NCI-H2171 treated with DMSO at 0.1 percent for 48 hours (cell line): ENCODE results near the gene ARHGEF16.

Source experiments
- DNase-seq: peaks from one replicate; lab custom pipeline; 2025; lab: John Stamatoyannopoulos, UW

ARHGEF16 gene

DNA sequence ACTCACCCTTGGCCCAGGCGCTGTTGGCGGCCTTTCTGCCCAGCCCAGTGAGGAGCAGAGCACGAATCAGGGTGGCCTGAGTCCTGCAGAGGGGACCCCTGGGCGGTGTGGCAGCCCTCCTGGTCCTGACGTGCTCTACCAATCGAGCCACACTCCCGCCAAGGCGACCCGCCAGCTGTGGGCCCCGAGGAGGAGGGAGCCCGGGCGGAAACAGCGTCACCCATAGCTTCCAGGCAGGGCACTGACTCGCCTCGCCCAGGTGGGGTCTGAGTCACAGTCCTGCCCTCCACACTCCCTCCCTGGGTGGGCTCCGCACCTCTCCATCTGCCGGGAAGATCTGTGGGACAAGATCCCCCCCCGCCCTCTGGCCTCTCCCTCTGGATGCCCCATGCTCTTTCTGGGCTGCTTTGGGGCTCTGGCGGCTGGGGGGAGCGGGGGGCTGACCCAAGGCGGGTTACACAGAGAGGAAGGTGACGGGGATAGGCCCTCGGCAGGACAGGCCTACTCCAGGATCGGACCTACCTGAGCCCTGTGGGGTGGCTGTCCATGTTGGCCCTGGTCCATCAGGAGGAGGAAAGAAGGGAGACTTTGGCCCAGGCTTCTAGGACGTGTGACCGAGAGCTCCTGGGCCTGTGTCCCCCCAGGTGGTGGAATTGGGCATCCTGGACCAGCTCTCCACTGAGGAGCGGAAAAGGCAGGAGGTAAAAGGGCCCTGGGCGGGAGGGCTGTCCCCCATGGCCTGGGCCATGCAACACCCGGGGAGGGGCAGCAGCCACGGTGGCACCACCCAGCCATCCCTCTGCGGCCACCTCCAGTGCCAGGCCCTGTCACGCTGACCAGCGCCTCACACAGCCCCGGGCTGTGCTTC is 14.0 kb downstream of the ARHGEF16 start:
- DNase-seq = no peak

DNA sequence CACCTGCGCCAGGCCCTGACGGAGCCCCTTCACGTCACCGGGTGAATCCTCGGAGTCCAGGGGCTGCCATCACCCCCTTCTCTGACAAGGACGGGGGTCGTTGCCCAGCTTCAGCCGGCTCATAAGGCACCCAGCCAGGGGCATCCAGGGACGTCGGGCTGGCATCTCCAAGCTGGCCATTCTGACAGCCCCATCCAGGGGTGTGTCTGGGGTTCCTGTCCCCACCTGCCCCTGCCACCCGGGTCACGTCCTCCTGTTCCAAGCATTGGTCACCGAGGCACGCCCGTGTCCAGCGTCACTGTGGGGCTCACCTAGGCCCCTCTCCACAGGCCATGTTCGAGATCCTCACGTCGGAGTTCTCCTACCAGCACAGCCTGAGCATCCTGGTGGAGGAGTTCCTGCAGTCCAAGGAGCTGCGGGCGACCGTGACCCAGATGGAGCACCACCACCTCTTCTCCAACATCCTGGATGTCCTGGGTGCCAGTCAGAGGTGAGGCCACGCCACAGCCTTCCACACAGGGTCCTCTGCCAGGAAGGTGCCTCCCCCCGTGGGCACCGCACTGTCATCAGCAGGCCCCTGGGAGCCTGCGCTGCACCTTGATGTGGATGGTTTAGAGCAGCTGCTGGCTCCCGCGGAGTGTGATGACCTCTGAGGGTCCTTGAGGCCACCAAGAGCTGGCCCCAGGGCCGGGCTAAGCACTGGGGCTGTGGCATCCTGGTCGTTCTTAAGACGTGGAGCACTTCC is 14.8 kb downstream of the ARHGEF16 start:
- DNase-seq = no peak

DNA sequence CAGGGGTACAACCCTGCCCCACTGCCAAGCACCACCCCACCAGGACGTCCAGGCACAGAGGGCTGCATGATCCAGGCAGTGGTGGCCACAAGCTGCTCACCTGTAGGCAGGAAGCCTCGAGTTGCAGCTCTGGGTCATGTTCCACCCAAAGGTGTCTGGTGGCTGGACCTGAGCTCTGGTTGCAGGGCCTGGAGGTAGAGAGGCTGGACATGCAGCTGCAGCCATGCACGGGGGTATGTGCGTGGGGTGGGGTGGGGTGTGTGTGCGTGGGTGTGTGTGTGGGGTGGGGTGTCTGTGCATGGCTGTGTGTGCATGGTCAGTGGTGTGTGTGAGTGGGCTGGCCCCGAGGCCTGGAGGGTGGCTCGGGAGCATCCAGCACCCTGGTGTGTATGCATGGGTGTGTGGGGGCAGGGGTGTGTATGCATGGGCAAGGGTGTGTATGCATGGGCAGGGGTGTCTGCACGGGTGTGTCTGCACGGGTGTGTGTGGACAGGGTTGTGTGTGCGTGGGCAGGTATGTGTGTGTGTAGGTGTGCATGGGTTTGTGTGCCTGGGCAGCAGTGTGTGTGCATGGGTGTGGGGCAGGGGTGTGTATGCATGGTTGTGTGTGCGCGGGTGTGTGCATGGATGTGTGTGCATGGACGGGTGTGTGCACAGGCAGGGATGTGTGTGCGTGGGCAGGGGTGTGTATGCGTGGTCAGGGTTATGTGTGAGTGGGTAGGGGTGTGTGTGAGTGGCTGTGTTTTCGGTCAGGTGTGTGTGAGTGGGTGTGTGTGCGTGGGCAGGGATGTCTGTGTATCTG is 15.6 kb downstream of the ARHGEF16 start:
- DNase-seq = no peak

GRCh38 chr1:3470650-3471355 is 16.3 kb downstream of the ARHGEF16 start:
- no peak for DNase-seq

- peak; percentile 10 for DNase-seq
These were observed 17.1 kb downstream of the ARHGEF16 start for GRCh38 chr1:3471356-3472087.

DNA sequence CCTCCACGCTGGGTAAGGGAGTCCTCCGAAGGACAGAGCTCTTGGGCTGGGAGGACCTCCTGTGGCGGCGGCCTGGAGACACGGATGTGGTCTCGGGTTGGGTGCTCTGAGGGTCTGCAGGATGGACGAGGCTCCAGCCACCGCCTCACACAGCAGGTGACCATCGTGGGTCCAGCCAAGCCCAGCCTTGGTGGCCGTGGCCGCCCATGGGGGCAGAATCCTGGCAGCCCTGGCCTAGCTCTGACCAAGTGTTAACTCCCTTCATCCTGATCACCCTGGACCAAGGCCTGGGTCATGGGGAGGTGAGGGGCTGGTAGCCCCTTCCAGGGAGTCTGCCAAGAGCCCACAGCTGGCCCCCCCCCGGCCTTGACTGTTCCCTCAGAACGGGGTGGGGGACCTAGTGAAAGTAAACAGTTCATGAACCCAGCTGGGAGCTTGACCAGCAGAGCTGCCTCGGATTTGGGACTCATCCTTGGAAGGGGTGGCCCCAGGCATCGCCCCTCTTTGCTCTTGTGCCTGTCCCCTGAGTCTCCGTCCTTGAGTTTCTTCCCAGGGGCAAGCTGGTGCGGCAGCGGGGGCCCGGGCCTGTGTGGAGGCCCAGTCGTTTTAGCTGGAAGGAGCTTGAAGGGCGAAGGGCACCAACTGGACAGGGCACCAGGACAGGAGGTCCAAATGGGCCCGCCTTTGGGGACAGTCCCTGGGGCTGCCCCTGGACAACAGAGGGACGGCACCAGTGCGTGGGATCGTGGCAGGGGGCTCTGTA is 17.8 kb downstream of the ARHGEF16 start:
- no peak for DNase-seq

- no peak for DNase-seq
These were observed 18.4 kb downstream of the ARHGEF16 start for GRCh38 chr1:3472906-3473305.

DNA sequence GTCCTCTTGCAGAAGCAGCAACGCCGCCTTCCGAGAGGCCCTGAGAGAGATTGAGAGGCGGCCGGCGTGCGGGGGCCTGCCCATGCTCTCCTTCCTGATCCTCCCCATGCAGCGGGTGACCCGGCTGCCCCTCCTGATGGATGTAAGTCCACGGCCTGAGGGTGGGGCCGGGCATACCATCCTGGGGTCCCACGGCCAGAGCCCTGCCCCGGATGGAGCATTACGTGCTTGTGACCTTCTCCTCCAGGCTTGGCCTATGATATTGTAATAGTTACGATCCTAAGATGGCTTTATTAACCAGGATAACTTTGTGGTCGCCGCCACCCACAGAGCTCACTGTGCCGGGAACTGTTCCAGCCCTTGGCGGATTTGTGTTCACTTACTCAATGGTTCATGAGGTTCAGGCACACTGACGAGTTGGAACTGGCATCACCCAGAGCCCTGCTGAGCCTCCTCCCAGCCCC is 18.9 kb downstream of the ARHGEF16 start:
- DNase-seq = no peak

GRCh38 chr1:3474016-3474415 is 19.6 kb downstream of the ARHGEF16 start:
- no peak for DNase-seq

- no peak for DNase-seq
These were observed 20.0 kb downstream of the ARHGEF16 start for GRCh38 chr1:3474421-3474820.

DNA sequence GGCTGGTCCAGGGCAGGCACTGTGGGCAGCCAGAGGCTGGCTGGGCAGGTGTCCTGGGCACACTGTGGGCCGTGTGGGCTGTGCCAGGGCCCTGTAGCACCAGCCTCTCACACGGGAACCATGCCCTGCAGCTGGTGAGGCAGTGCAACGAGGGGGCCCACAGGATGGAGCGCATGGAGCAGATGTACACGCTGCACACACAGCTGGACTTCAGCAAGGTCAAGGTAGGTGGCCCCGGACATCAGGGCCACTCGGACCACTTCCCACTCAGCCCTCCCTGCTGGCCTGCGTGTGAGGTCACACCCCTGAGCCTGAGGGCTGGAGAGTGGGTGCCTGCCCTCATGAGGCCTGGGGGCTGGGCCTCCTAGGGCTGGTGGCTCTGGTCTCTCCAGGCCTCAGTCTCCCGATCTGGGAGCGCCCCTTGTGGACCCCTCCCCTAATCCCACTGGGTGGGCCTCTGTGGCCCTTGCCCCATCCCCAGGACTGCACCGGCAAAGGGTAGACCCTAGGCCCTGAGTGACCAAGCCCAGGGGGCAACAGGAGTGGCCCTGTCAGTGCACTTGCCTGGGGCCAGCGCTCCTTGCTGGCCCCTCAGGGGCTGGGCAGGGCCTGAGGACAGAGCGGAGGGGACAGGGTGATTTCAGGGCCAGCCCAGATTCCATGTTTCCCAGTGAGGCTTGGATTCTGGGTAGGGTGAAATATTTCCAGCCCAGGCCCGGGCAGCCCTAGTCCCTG is 21.5 kb downstream of the ARHGEF16 start:
- no peak for DNase-seq

DNA sequence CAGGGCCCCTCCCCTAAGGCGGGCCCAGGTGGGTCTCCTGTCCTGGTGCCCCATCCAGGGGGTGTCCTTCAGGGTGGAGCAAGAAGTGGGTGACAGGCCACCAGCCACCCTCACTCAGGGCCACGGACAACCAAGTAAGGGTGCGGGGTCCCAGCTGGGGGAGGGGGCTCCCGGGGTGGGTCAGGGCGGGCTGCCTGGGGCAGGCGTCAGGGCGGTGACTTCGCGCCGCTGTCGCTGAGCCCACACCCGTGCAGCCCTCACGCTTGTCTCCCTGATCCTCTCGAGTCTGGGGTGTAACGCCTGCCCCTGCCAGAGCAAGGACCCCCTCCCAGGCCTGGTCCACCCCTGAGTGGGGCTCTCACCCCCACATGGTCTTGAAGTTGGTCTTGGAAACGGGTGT is 22.2 kb downstream of the ARHGEF16 start:
- no peak for DNase-seq

- DNase-seq = no peak
These were observed 23.0 kb downstream of the ARHGEF16 start for GRCh38 chr1:3477241-3477995.

DNA sequence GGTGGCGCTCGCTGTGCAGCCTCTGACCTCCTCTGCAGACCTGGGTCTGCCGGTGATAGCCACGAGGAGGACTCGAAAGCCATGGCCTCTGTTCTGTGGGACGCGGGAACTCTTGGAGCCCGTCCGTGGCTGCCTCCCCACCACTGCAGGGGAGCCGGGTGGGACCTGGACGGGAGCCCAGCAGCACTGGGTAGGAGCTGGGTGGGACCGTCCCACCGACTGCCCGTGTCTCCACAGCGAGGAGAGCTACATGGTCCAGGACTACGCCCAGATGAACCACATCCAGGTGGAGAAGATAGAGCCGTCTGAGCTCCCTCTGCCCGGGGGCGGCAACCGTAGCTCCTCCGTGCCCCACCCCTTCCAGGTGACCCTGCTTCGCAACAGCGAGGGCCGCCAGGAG is 23.7 kb downstream of the ARHGEF16 start:
- DNase-seq = no peak

- no peak for DNase-seq
These were observed 25.3 kb downstream of the ARHGEF16 start for GRCh38 chr1:3479511-3480368.

DNA sequence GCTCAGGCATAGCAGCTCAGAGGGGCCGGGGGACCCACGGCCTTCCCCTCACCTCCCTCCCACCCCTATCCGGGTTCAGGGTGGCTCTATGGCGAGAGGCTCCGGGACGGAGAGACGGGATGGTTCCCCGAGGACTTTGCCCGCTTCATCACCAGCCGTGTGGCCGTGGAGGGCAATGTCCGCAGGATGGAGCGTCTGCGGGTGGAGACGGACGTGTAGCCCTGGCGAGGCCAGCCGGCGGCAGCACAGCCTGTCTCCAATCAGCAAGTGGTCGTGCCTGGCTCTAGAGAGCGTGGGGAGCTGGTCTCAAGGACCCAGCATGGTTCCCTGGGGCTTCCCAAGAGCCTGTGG is 25.9 kb downstream of the ARHGEF16 start:
- DNase-seq = no peak

DNA sequence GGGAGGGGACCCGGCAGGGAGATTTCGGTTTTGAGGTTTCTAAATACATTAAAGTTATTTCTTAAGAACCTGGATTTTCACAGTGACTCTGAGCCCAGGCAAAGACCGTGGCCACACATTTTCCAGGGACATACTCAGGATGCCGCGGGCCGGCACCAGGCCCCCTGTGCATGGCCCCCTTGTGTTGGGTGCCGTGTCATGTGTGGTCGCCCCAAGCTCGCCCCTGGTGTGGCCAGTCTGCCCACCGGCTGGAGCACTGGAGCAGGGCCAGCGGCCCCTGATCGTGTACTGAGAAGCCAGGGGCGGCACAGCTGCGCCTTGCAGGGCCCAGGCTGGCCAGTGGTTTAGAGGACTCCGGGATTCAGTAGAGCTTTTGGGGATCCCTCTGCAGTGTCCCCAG is 26.6 kb downstream of the ARHGEF16 start:
- DNase-seq = no peak

GRCh38 chr1:3481836-3482375 is 27.4 kb downstream of the ARHGEF16 start:
- DNase-seq = peak; percentile 13
